Endothelial cell of umbilical vein (primary cell): ENCODE measurements around the gene JUNB. TPM values are rescaled to one million over a fixed set of nuclear protein-coding genes. Genes with fewer than 3 reads are reported as not detected.
A peak's percentile ranks its signal among the peaks of the same experiment; 100 is the strongest.

ENCODE experiments used
- BruUV-seq: library from RNA; stranded (reverse); fragments of 400-500 nt; replicated peaks from 2 replicates; lab custom pipeline; 2021; lab: Mats Ljungman, UMichigan
- CTCF ChIA-PET: fragments of 300-600, 350-600 bp; sonication (Branson Sonifier 250); formaldehyde crosslinking; loops from one replicate; lab custom pipeline; 2021; ENCODE audit warnings: antibody characterized with exemption, inconsistent platforms; lab: Charles Lee
- POLR2A ChIA-PET: fragments of 300-600, 350-600 bp; sonication (Branson Sonifier 250); formaldehyde crosslinking; loops from one replicate; lab custom pipeline; 2021; ENCODE audit warnings: antibody characterized with exemption, inconsistent platforms; lab: Charles Lee
- DNase-seq: peaks from one replicate; pipeline ENCODE4 v3.0.0-alpha.2; 2011; ENCODE audit warnings: low read depth, low spot score
- FAIRE-seq: peaks from 2 replicates; lab custom pipeline; 2011; peaks lifted over from hg19 to GRCh38; lab: Jason Lieb, UNC
- H2AFZ ChIP-seq: 2 replicates; pipeline ENCODE4 v1.6.0; 2012; ENCODE audit warnings: low read depth, low read length, control low read depth, inconsistent platforms
- H3K27ac ChIP-seq: 2 replicates; pipeline ENCODE4 v1.5.1; 2011; ENCODE audit warnings: low read depth, mild to moderate bottlenecking, control low read depth, low read length, moderate library complexity; ENCODE audit not compliant: insufficient read depth
- H3K27me3 ChIP-seq, 2 experiments: 2 replicates each; pipeline versions ENCODE4 v1.6.0 to v1.6.1; 2011; ENCODE audit warnings: low read length in 2 of 2, mixed read lengths in 1 of 2; ENCODE audit not compliant: control insufficient read depth in 2 of 2, insufficient read depth in 2 of 2
- H3K36me3 ChIP-seq, 2 experiments: 2 replicates in 1 of 2; 3 replicates in 1 of 2; pipeline ENCODE4 v1.5.1; 2011; ENCODE audit warnings: low read length in 2 of 2, mild to moderate bottlenecking in 1 of 2, moderate library complexity in 1 of 2; ENCODE audit not compliant: control insufficient read depth in 2 of 2, insufficient read depth in 2 of 2; ENCODE audit errors: extremely low read depth in 1 of 2
- H3K4me1 ChIP-seq: 3 replicates; pipeline ENCODE4 v1.5.1; 2011; ENCODE audit warnings: mild to moderate bottlenecking, low read length; ENCODE audit not compliant: control insufficient read depth, insufficient read depth; ENCODE audit errors: extremely low read depth
- H3K4me2 ChIP-seq: 2 replicates; pipeline ENCODE4 v1.6.1; 2011; ENCODE audit warnings: low read length, control low read depth, mixed read lengths; ENCODE audit not compliant: insufficient read depth
- H3K4me3 ChIP-seq, 3 experiments: fragments of 200-600 bp in 1 of 3; sonication (generic), shearing (Covaris generic) in 1 of 3; replicated peaks in 1 of 3; 2 replicates each; pipeline ENCODE4 v1.5.1; 2011 to 2016; ENCODE audit warnings: control low read depth in 3 of 3, low read length in 3 of 3, mild to moderate bottlenecking in 2 of 3, inconsistent platforms in 1 of 3, low read depth in 1 of 3, moderate library complexity in 1 of 3; ENCODE audit not compliant: insufficient read depth in 1 of 3
- H3K79me2 ChIP-seq: 2 replicates; pipeline ENCODE4 v1.6.0; 2012; ENCODE audit warnings: low read length, inconsistent platforms; ENCODE audit not compliant: control insufficient read depth, insufficient read depth
- H3K9ac ChIP-seq: replicated peaks from 2 replicates; pipeline ENCODE3; 2011; ENCODE audit warnings: low read length, control low read depth; ENCODE audit not compliant: insufficient read depth; ENCODE audit errors: extremely low read depth
- H3K9me1 ChIP-seq: replicated peaks from 3 replicates; pipeline ENCODE4 v1.6.0; 2011; ENCODE audit warnings: mild to moderate bottlenecking, low read length; ENCODE audit not compliant: control insufficient read depth, insufficient read depth; ENCODE audit errors: extremely low read depth
- H3K9me3 ChIP-seq: replicated peaks from 2 replicates; pipeline ENCODE4 v1.5.1; 2012; ENCODE audit warnings: low read length, inconsistent platforms; ENCODE audit not compliant: control insufficient read depth, insufficient read depth
- H4K20me1 ChIP-seq: replicated peaks from 2 replicates; pipeline ENCODE3; 2011; ENCODE audit warnings: mild to moderate bottlenecking, low read length; ENCODE audit not compliant: control insufficient read depth, insufficient read depth; ENCODE audit errors: extremely low read depth
- CTCF ChIP-seq, 2 donors: IDR thresholded peaks; 1 replicate in 1 of 2; 2 replicates in 1 of 2; pipeline ENCODE4 v1.5.1; 2011; ENCODE audit warnings: low read length in 2 of 2, mild to moderate bottlenecking in 2 of 2, moderate library complexity in 2 of 2, control low read depth in 1 of 2, inconsistent platforms in 1 of 2, low read depth in 1 of 2; ENCODE audit not compliant: insufficient read depth in 1 of 2; ENCODE audit errors: extremely low read depth in 1 of 2
- EZH2 ChIP-seq: IDR thresholded peaks from 2 replicates; pipeline ENCODE4 v1.6.1; 2012; ENCODE audit warnings: borderline replicate concordance, low read depth, mild to moderate bottlenecking, moderate library complexity, low read length, inconsistent platforms; ENCODE audit not compliant: severe bottlenecking
- FOS ChIP-seq: IDR thresholded peaks from 2 replicates; pipeline ENCODE4 v1.6.1; 2011; ENCODE audit warnings: mild to moderate bottlenecking, low read length, moderate library complexity, borderline replicate concordance; ENCODE audit not compliant: insufficient read depth
- GATA2 ChIP-seq: IDR thresholded peaks from 2 replicates; pipeline ENCODE4 v1.7.0; 2011; ENCODE audit warnings: low read depth, mild to moderate bottlenecking, moderate library complexity, mixed read lengths, low read length; ENCODE audit not compliant: insufficient read length, insufficient read depth
- JUN ChIP-seq: IDR thresholded peaks from 2 replicates; pipeline ENCODE4 v1.6.1; 2011; ENCODE audit warnings: borderline replicate concordance, low read depth; ENCODE audit not compliant: insufficient read length, insufficient read depth
- MAX ChIP-seq: IDR thresholded peaks from 2 replicates; pipeline ENCODE4 v1.6.1; 2011; ENCODE audit not compliant: insufficient read depth, insufficient read length
- POLR2A ChIP-seq: IDR thresholded peaks from 2 replicates; pipeline ENCODE4 v1.6.1; 2012; ENCODE audit warnings: low read depth, mild to moderate bottlenecking, control low read depth, low read length
- dilution Hi-C: fragments of 300-500 bp; cut with MboI; formaldehyde crosslinking; loops from one replicate; pipeline ENCODE4 v1.15.0; 2019; ENCODE audit warnings: low sequenced_read_pairs; ENCODE audit not compliant: extremely low pct_ligation_motif_present
- intact Hi-C: fragments of 100-400 bp; cut with micrococcal nuclease; formaldehyde crosslinking; loops from one replicate; pipeline ENCODE4 v1.10.0; 2022
- polyA plus RNA-seq, 4 experiments: library from polyadenylated mRNA; depleted of rRNA in 3 of 4; stranded (reverse) in 3 of 4; unstranded in 1 of 4; fragments of >200 nt; gene quantifications; 2 replicates each; pipeline versions ENCODE4 v1.2.1 to v1.2.3, GENCODE V29; 2011 to 2012; ENCODE audit warnings: missing spikeins in 1 of 4
- total RNA-seq: library from RNA; stranded (reverse); gene quantifications from 2 replicates; pipeline ENCODE4 v1.2.3, GENCODE V29; 2021

The JUNB gene
- total and polyA plus RNA-seq, 2 donors (not counting 3 experiments of a cell fraction or from before 2014, with no cell fraction given), result 22.8 to 74.4 TPM

- CTCF ChIA-PET, result interaction anchor here (1.0 to 13.8 kb wide), 5 partner anchors 8 to 57 kb away, joined by 3 to 524 read pairs (median 21); partner anchors contain the start of gene HOOK2
- no peak for FAIRE-seq
- intact Hi-C loops, result loop anchor here (1.0 kb wide), 1 partner anchor 8 kb away; no protein-coding TSS in a partner anchor
These were observed 500 bp upstream of the JUNB start for GRCh38 chr19:12790628-12791344.

More at GRCh38 chr19:12790628-12791344, 500 bp upstream of the JUNB start:
- Histone ChIP-seq H3K9me3 (no peaks in the 10 kb centered on the region), H3K36me3 (no peaks in the 10 kb centered on the region), H2AFZ (no peak overlapping the region), H4K20me1 (no peaks in the 10 kb centered on the region), H3K9ac (peak overlapping the region; percentile 66), H3K4me2 (peak overlapping the region; percentile 61), H3K9me1 (no peaks in the 10 kb centered on the region), H3K27me3 (no peaks in the 10 kb centered on the region), H3K27ac (peak overlapping the region; percentile 65), H3K79me2 (peaks cover 14% of the 10 kb centered on the region), H3K4me1 (peaks cover 35% of the 10 kb centered on the region), H3K4me3 (peak overlapping the region in 2 of 3 experiments; percentile 37 to 44)
- dilution Hi-C loops, result no loop called here
- POLR2A ChIA-PET, result interaction anchor here (0.9 to 4.1 kb wide), 13 partner anchors 8 to 359 kb away, joined by 3 to 94 read pairs (median 5); partner anchors contain the start of genes HOOK2, IER2 and STX10
- BruUV-seq, result no TSS peak
- TF ChIP-seq FOS (no peak), JUN (no peak), EZH2 (no peak), POLR2A (no peak), MAX (peak; percentile 66), CTCF (IDR thresholded peaks at IDR 0.05; ENCODE audit: extremely low read depth in 1 of 2, insufficient read depth in 1 of 2, low read depth in 1 of 2, low read length in 2 of 2) (no peak), GATA2 (no peak)
- DNase-seq, result no peak
